ENCODE data around the gene LPIN2.

The LPIN2 gene

DNA sequence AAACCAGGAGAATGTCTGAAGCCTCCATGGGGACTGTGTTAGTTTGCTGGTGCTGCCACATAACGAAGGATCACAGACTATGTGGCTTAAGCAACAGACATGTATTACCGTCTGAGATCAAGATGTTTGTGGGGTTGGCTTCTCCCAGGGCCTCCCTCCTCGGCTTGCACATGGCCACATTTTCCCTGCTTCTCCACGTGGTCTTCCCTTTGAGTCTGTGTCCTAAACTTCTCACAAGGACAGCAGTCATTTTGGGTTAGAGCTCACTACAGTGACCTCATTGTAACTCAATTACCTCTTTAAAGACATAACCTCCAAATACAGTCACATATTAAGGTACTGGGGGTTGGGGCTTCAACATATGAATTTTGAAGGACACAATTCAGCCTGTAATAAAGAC, 44.6 kb upstream of the LPIN2 start:
- no peak for DNase-seq (ENCODE audit: extremely low read depth, insufficient read length)
- Histone ChIP-seq H3K4me3 (replicated peaks; ENCODE audit: low read depth, low read length) (no peak overlapping the region), H3K36me3 (ENCODE audit: control insufficient read depth, insufficient read depth, low read length) (no peaks in the 10 kb centered on the region), H3K27me3 (replicated peaks; ENCODE audit: control insufficient read depth, insufficient read depth, low read length) (no peaks in the 10 kb centered on the region)
- TF ChIP-seq, protein P1, sequence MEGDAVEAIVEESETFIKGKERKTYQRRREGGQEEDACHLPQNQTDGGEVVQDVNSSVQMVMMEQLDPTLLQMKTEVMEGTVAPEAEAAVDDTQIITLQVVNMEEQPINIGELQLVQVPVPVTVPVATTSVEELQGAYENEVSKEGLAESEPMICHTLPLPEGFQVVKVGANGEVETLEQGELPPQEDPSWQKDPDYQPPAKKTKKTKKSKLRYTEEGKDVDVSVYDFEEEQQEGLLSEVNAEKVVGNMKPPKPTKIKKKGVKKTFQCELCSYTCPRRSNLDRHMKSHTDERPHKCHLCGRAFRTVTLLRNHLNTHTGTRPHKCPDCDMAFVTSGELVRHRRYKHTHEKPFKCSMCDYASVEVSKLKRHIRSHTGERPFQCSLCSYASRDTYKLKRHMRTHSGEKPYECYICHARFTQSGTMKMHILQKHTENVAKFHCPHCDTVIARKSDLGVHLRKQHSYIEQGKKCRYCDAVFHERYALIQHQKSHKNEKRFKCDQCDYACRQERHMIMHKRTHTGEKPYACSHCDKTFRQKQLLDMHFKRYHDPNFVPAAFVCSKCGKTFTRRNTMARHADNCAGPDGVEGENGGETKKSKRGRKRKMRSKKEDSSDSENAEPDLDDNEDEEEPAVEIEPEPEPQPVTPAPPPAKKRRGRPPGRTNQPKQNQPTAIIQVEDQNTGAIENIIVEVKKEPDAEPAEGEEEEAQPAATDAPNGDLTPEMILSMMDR (IDR thresholded peaks at IDR 0.05; ENCODE audit: insufficient read depth, low read length, poor library complexity, severe bottlenecking): no peak

DNA sequence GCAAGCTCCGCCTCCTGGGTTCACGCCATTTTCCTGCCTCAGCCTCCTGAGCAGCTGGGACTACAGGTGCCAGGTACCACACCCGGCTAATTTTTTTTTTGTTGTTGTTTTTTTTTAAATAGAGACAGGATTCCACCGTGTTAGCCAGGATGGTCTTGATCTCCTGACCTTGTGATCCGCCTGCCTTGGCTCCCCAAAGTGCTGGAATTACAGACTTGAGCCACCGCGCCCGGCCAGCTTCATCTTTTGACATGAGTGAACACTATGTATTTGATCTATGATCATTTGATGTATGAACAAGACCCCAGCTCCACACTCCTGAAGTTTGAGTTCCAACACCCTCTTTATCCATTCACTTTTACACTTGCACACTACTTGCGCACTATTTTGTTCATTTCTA, 43.4 kb upstream of the LPIN2 start:
- Histone ChIP-seq H3K36me3 (ENCODE audit: control insufficient read depth, insufficient read depth, low read length) (no peaks in the 10 kb centered on the region), H3K27me3 (replicated peaks; ENCODE audit: control insufficient read depth, insufficient read depth, low read length) (no peaks in the 10 kb centered on the region), H3K4me3 (replicated peaks; ENCODE audit: low read depth, low read length) (no peak overlapping the region)
- no peak for DNase-seq (ENCODE audit: extremely low read depth, insufficient read length)
- TF ChIP-seq, protein P1 (IDR thresholded peaks at IDR 0.05; ENCODE audit: insufficient read depth, low read length, poor library complexity, severe bottlenecking): no peak

DNA sequence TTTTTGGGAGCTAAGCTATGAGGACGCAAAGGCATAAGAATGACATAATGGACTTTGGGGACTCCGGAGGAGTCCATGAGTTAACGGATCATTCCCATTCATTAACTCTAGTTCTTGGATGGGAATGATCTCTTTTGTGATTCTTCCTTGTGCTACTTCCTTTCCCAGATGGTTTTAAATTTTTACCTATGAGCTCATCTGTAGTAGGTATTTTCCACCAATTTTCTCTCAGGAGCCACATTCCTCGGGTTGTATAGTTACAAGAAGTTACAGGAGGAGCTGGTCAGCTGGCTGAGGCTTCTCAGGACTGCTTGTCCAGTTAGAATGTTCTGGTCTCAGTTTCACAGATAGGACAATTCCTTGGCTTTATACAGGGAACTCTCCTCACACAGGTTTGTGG, 42.9 kb upstream of the LPIN2 start:
- Histone ChIP-seq H3K27me3 (replicated peaks; ENCODE audit: control insufficient read depth, insufficient read depth, low read length) (no peaks in the 10 kb centered on the region), H3K36me3 (ENCODE audit: control insufficient read depth, insufficient read depth, low read length) (no peaks in the 10 kb centered on the region), H3K4me3 (replicated peaks; ENCODE audit: low read depth, low read length) (no peak overlapping the region)
- TF ChIP-seq, protein P1 (IDR thresholded peaks at IDR 0.05; ENCODE audit: insufficient read depth, low read length, poor library complexity, severe bottlenecking): no peak
- DNase-seq (ENCODE audit: extremely low read depth, insufficient read length): no peak

DNA sequence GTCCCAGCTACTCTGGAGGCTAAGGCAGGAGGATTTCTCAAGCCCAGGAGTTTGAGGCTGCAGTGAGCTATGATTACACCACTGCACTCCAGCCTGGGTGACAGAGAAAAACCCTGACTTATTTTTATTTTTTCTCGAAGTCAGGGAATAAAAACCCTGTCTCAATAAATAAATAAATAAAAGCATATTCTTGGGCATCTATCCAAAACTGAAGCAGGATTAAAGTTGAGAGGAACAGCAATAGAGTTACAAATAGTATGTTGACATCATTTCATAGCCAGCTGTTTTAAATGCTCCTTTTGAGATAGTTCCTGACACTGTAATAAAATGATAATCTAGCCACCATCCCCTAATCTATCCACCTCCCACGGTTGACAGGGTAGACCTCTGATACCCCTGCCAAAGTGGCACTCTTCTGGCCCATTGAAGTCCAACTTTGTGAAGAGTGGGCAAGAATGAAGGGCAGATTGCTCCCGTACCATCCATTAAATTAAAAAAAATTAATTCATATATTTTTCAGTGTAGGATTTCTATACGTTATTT, 42.3 kb upstream of the LPIN2 start:
- TF ChIP-seq, protein P1 (IDR thresholded peaks at IDR 0.05; ENCODE audit: insufficient read depth, low read length, poor library complexity, severe bottlenecking): no peak
- H3K36me3 ChIP-seq (ENCODE audit: control insufficient read depth, insufficient read depth, low read length): no peaks in the 10 kb centered on the region
- H3K4me3 ChIP-seq (replicated peaks; ENCODE audit: low read depth, low read length): no peak overlapping the region
- H3K27me3 ChIP-seq (replicated peaks; ENCODE audit: control insufficient read depth, insufficient read depth, low read length): no peaks in the 10 kb centered on the region
- DNase-seq (ENCODE audit: extremely low read depth, insufficient read length): no peak

DNA sequence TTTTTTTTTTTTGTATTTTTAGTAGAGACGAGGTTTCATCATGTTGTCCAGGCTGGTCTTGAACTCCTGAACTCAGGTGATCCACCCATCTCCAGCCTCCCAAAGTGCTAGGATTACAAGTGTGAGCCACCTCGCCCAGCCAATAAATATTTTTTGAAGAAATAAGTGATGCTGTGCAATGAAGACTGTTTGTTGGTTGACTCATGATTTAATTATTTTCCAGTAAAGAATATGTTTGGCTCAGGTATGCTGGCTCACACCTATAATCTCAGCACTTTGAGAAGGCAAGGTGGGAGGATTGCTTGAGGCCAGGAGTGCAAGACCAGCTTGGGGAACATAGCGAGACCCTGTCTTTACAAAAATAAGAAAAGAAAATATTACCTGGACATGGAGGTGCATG, 41.8 kb upstream of the LPIN2 start:
- TF ChIP-seq, protein P1 (IDR thresholded peaks at IDR 0.05; ENCODE audit: insufficient read depth, low read length, poor library complexity, severe bottlenecking): no peak
- Histone ChIP-seq H3K36me3 (ENCODE audit: control insufficient read depth, insufficient read depth, low read length) (no peaks in the 10 kb centered on the region), H3K4me3 (replicated peaks; ENCODE audit: low read depth, low read length) (no peak overlapping the region), H3K27me3 (replicated peaks; ENCODE audit: control insufficient read depth, insufficient read depth, low read length) (no peaks in the 10 kb centered on the region)
- no peak for DNase-seq (ENCODE audit: extremely low read depth, insufficient read length)

DNA sequence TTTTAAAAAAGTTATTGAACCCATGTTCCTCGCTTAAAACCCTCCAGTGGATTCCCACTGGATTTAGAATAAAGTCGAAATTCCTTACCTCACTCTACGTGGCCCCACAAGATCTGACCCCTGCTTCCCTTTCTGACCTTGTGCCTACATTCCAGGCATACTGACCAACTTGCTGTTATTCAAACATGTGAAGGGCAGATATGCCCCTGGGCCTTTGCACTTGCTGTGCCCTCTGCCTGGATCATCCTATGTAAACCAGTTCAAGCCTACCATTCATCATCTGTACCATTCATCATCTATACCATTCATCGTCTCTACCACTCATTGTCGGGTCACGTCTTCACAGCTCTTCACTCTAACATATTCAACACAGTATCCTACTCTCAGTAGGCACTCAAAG, 41.3 kb upstream of the LPIN2 start:
- H3K36me3 ChIP-seq (ENCODE audit: control insufficient read depth, insufficient read depth, low read length): no peaks in the 10 kb centered on the region
- no peaks in the 10 kb centered on the region for H3K27me3 ChIP-seq (replicated peaks; ENCODE audit: control insufficient read depth, insufficient read depth, low read length)
- TF ChIP-seq, protein P1 (IDR thresholded peaks at IDR 0.05; ENCODE audit: insufficient read depth, low read length, poor library complexity, severe bottlenecking): no peak
- H3K4me3 ChIP-seq (replicated peaks; ENCODE audit: low read depth, low read length): no peak overlapping the region
- DNase-seq (ENCODE audit: extremely low read depth, insufficient read length): no peak
